Effector memory CD8-positive, alpha-beta T cell (primary cell): Measurements from ENCODE around the gene KRT81.
"Not testable (repeated sequence)": the region's sequence is repeated elsewhere in the genome, so short reads cannot be mapped to it uniquely, and the experiment has no call there.

Source experiments
- ATAC-seq: fragments of 150-1000 bp; cut with Tn5 transposase; replicated peaks from 2 replicates; pipeline ENCODE4 v1.10.0; 2021; ENCODE audit warnings: mild to moderate bottlenecking, moderate library complexity
- DNase-seq, 3 experiments: peaks; one replicate each; pipeline ENCODE4 v3.0.0; 2021
- H3K27ac Mint-ChIP-seq, 2 donors: one replicate each; pipeline ENCODE4 v1.8.0; 2022; ENCODE audit warnings: mild to moderate bottlenecking in 2 of 2, mixed read lengths in 2 of 2, moderate library complexity in 2 of 2
- H3K27me3 Mint-ChIP-seq, 2 donors: one replicate each; pipeline ENCODE4 v1.8.0; 2022; ENCODE audit warnings: mixed read lengths in 2 of 2
- H3K36me3 Mint-ChIP-seq: one replicate; pipeline ENCODE4 v1.8.0; 2022; ENCODE audit warnings: mild to moderate bottlenecking, moderate library complexity, mixed read lengths; ENCODE audit not compliant: insufficient read depth
- H3K4me1 Mint-ChIP-seq, 2 donors: one replicate each; pipeline ENCODE4 v1.8.0; 2022; ENCODE audit warnings: low read depth in 2 of 2, mixed read lengths in 2 of 2
- H3K4me3 Mint-ChIP-seq, 2 donors: one replicate each; pipeline ENCODE4 v1.8.0; 2022; ENCODE audit warnings: mild to moderate bottlenecking in 2 of 2, mixed read lengths in 2 of 2, moderate library complexity in 2 of 2
- H3K9me3 Mint-ChIP-seq, 2 donors: one replicate each; pipeline ENCODE4 v1.8.0; 2022; ENCODE audit warnings: mixed read lengths in 2 of 2

Gene KRT81

DNA sequence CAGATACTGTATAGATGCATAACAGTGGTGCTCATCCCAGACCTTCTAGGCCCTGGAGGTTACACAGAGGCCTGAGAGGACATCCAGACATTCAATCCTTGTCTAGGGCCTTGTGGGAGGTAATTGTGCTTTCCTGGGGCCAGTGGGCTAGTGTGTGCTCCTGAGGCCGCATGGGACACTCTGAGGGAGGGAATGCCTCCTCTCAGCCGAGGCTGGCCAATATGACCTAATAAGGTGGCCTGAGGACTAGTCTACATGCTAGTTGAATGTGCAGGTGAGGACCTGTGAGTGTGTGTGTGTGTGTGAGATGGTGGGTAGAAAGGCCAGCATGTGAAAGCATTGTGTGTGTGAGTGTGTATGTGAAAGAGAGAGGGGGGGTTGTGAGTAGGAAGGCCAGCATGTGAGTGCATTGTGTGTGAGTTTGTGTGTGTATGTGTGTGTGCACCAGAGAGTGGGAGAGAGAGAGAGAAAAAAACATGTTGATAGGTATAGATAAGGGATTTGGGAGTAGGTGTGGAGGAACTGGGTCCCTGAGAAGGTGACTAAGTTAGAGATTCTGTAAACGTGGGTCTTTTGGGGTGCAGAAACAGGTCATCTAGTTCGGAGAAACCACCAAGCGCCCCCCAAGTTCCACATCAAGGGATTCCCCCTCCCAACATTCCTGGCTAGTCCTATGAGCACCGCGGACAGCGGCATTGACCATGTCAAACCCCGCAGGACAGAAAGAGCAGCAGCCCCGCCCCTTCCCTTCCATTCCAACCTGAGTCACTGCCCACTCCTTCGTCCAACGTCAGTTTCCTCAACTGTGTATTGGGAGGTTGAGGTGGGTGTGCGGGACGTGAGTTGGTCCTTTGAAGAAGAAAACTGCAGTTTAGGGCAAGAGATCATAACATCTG, 9.7 kb upstream of the KRT81 start:
- H3K36me3 Mint-ChIP-seq, result no peaks in the 10 kb centered on the region
- H3K27ac Mint-ChIP-seq, result no peak overlapping the region
- H3K4me1 Mint-ChIP-seq, result peaks cover 13 to 14% of the 10 kb centered on the region in 2 donors
- ATAC-seq (no peak), DNase-seq (no peak)
- no peak overlapping the region for H3K4me3 Mint-ChIP-seq
- H3K27me3 Mint-ChIP-seq, result peaks cover 0 to 37% of the 10 kb centered on the region in 2 donors
- H3K9me3 Mint-ChIP-seq, result no peaks in the 10 kb centered on the region

DNA sequence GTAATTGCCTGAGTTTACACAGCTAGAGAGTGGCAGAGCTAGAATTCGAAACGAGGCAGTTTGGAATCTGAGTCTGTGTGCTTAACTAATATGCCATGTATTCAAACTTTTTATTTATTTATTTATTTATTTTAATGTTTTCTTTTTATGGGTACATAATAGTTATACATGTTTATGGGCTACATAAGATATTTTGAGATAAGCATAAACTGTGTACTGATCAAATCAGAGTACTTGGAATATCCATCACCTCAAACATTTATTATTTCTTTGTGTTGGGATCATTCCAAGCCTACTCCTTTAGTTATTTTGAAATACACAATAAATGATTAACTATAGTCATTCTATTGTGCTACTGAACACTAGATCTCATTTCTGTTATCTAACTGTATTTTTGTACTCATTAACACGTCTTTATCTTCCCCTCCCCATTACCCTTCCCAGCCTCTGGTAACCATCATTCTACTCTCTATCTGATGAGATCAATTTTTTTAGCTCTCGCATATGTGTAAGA, 7.4 kb upstream of the KRT81 start:
- no peak for DNase-seq

DNA sequence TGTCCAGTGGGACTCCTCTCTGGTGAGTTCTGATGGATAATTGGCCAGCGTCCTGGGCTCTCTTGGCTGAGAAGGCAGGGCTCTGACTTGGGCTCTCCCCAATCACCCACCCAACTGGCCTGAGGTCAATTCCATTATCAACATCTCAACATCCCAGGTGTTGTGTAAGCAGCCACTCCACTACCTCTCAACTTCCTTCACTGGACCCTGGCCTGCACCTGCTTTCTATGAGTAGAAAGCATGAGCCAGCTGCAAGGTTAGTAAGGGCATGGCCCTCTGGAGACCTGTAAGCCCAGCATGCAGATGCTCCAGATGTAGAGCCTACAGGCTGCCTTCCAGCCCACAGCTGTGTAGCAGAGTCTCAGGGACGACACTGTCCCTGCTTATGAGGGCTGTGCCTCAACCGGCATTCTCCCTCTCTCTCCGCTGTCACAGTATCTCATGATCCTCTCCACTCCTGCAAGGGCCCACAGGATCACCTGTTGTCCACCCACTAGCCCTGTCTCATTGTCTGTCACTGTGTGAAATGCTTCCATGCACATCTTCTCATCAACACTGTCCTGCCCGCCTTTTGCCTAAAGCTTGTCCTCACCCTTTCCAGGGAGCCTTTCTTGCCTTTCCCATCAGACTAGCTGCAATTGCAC, 5.4 kb upstream of the KRT81 start:
- ATAC-seq, result no peak
- H3K9me3 Mint-ChIP-seq, result no peaks in the 10 kb centered on the region
- no peak overlapping the region for H3K27ac Mint-ChIP-seq
- peaks cover 8 to 32% of the 10 kb centered on the region in 2 donors for H3K27me3 Mint-ChIP-seq
- H3K4me3 Mint-ChIP-seq, result no peak overlapping the region
- H3K36me3 Mint-ChIP-seq, result no peaks in the 10 kb centered on the region
- DNase-seq, result no peak
- H3K4me1 Mint-ChIP-seq, result no peaks in the 10 kb centered on the region

More for the DNA sequence above, 7.4 kb upstream of the KRT81 start:
- no peak overlapping the region for H3K27ac Mint-ChIP-seq
- H3K27me3 Mint-ChIP-seq, result peaks cover under 1 to 21% of the 10 kb centered on the region in 2 donors
- no peak for ATAC-seq
- no peaks in the 10 kb centered on the region for H3K36me3 Mint-ChIP-seq
- H3K4me1 Mint-ChIP-seq, result no peaks in the 10 kb centered on the region
- H3K9me3 Mint-ChIP-seq, result no peaks in the 10 kb centered on the region
- no peak overlapping the region for H3K4me3 Mint-ChIP-seq

DNA sequence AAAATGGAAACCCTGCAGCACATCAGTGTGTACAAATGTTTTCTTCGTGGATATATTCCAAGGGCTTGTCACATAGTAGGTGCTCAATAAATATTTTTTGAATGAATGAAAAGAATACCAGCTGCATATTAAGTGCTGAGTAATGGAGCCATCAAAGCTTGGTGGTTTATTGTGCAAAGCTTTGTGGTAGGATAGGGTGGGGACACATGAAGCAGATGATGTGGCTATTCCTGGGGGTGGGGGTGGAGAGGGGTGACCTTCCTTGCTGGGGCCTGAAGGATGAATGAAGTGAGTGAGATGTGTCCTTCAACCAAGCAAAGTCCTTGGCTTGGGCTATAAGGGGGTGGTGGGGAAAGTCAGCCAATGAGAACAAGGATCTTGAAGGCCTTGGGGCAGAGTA, 4.3 kb upstream of the KRT81 start:
- no peak overlapping the region for H3K27ac Mint-ChIP-seq
- H3K4me1 Mint-ChIP-seq, result no peaks in the 10 kb centered on the region
- H3K27me3 Mint-ChIP-seq, result peaks cover 8 to 39% of the 10 kb centered on the region in 2 donors
- ATAC-seq (no peak), DNase-seq (no peak)
- no peaks in the 10 kb centered on the region for H3K9me3 Mint-ChIP-seq
- H3K4me3 Mint-ChIP-seq, result no peak overlapping the region
- no peaks in the 10 kb centered on the region for H3K36me3 Mint-ChIP-seq

DNA sequence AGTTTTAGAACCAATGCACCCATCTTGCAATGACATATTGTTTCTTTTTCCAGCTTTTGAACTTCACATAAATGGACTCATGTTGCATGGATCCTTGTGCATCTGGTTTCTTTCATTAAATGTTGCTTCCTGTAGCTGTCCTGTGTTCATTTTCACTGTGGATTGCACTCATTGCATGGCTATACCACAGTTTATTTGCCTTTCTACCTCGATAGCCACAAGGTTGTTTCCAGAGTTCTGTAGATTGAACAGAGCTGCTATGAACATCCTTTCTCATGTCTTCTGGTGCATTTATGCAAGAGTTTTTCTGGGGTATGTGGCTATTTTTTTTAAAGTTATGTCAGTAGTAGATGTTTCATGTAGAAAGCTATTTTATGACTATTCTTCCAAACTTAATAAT, 3.5 kb upstream of the KRT81 start:
- ATAC-seq (no peak), DNase-seq (no peak)
- no peaks in the 10 kb centered on the region for H3K9me3 Mint-ChIP-seq
- peaks cover 8 to 38% of the 10 kb centered on the region in 2 donors for H3K27me3 Mint-ChIP-seq
- H3K4me3 Mint-ChIP-seq, result no peak overlapping the region
- H3K36me3 Mint-ChIP-seq, result no peaks in the 10 kb centered on the region
- no peak overlapping the region for H3K27ac Mint-ChIP-seq
- no peaks in the 10 kb centered on the region for H3K4me1 Mint-ChIP-seq

DNA sequence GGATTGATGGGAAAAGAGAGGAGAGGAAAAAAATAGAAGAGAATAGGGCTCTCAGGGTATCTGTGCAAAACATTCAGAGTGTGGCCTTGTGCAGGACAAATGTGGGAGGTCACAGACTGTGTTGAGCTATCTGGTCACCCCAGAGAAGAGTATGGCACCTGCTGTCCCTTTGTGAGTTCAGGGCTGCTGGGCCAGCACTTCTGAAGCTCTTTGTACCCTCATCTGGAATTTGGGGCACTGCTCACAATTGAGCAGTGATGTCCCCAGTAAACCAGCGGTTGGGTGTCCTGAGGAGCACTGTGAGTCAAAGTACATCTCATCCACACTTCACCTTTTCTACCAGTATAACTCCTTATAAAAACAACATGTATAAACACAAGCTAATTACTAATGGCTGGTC, 2.6 kb upstream of the KRT81 start:
- Mint-ChIP-seq H3K27ac (no peak overlapping the region), H3K4me1 (no peaks in the 10 kb centered on the region), H3K9me3 (no peaks in the 10 kb centered on the region), H3K27me3 (peaks cover 8 to 30% of the 10 kb centered on the region in 2 donors), H3K4me3 (no peak overlapping the region), H3K36me3 (no peaks in the 10 kb centered on the region)
- ATAC-seq (no peak), DNase-seq (no peak)

DNA sequence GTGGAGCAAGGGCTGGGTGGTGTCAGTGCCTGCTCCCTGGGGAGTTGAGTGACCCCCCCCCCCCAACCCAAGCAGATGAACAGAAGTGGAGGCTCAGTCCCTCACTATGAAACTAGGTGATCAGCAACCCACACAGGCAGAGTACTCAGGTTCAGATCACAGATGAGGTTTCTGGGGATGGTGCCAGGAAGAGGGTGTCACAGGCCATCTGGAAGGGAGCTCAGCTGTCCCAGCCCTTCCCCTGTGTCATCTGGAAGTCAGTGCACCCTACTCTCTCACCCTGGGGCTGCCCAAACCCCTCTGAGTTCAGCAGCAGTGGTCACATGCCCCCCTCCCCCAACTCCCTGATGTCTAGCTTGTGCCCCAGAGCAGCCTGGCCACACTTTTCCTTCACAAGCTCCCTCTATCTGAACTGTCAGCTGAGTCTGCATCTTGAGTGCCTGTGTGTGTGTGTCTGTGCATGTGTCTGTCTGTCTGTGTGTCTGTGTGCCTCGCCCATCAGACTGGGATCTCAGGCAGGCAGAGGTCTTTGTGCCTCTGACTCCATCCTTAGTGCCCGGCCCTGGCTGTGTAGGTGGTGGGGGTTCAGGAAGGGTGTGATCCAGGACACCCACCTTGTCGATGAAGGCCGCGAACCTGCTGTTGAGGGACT, 725 bp downstream of the KRT81 start:
- DNase-seq, H3K9me3 Mint-ChIP-seq, H3K36me3 Mint-ChIP-seq, H3K27ac Mint-ChIP-seq, H3K4me3 Mint-ChIP-seq, ATAC-seq: not testable (repeated sequence)
- H3K27me3 Mint-ChIP-seq, result peaks cover 8 to 41% of the 10 kb centered on the region in 2 donors
- peaks cover 12 to 13% of the 10 kb centered on the region in 2 donors for H3K4me1 Mint-ChIP-seq

DNA sequence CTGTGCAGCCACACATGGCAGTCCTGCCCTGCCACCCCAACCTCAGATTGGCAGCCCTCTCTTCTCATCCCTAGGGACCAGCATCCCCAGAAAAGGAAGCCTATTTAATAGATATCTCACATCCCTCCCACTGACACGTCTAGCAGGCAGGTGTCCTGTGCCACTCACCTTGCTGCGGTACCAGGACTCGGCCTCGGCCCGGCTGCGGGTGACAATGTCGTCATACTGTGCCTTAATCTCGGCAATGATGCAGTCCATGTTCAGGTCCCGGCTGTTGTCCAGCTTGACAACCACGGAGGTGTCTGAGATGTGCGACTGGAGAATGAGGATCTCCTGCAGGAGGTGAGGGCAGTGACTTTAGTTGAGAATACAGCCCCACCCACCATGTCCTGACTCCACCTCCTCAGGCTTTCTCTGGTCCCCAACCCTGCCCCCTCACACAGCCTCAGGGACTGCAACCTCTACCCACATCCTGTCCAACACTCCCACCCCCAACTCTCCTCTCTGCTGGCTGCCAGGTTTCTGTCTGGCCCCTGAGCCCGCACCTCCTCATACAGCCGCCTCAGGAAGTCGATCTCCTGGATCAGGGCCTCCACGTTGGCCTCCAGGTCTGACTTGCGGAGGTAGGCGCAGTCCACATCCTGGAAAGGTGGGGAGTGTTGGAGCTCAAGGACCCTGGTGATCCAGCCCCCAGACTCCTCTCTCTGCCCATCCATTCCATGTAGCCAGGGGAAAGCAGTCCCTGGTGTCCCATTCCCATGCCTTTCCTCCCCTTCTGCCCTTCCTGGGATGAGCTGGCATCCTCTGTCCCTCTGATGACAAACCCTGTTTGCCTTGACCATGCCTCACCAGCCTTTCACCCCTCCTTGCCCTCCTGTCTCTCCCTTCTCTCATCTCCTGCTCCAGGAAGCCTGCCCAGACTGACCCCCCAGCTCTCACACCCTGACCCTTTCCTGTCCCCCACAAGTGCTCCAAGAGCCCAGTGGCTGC, 3.2 kb downstream of the KRT81 start:
- peak overlapping the region; percentile 1 to 35 for H3K27ac Mint-ChIP-seq

DNA sequence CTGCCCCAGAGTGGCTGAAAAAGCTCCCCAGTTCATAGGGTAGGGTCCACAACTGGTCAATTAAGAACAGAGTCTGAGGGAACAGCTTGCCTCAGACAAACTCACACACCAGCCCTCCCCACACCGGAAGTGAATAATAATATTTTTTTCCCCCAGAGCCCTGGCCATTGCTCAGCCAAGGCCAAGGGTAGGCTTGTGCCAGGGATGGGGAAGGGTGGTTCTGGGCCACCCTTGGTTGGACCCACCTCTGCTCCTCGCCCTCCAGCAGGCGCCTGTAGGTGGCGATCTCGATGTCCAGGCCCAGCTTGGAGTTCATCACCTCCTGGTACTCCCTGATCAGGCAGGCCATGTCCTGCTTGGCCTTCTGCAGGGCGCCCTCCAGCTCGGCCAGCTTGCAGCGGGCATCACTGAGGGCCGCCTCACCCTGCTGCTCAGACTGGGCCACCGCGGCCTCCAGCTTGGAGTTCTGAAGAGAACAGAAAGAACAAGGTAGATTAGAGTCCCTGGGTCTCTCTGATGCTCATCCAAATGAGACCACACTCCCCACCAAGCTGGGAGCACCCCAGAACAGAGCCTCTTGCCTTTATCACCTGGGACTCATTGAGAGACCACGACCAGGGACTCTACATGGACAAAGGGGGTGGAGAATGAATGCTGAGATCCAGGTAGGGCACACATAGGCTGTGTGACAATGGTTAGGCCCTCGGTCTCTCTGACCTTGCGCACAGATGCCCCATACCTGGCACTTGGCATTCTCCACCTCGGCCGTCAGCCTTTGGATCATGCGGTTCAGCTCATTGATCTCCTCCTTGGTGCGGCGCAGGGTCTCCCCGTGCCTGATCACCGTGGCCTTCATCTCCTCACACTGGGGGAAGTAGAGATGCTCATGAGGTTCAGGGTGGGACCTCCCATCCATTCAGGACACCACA, 4.2 kb downstream of the KRT81 start:
- DNase-seq, H3K27ac Mint-ChIP-seq, H3K36me3 Mint-ChIP-seq, ATAC-seq, H3K9me3 Mint-ChIP-seq: not testable (repeated sequence)
- Mint-ChIP-seq H3K4me1 (peaks cover 12 to 13% of the 10 kb centered on the region in 2 donors), H3K4me3 (peak overlapping the region in 1 of 2 donors; percentile 8), H3K27me3 (peaks cover 8 to 47% of the 10 kb centered on the region in 2 donors)

More for the DNA sequence above, 3.2 kb downstream of the KRT81 start:
- not testable (repeated sequence) for DNase-seq, H3K9me3 Mint-ChIP-seq, H3K36me3 Mint-ChIP-seq
- ATAC-seq, result peak; percentile 62
- Mint-ChIP-seq H3K4me3 (peak overlapping the region; percentile 8 to 16), H3K4me1 (peaks cover 12 to 13% of the 10 kb centered on the region in 2 donors), H3K27me3 (peaks cover 1 to 42% of the 10 kb centered on the region in 2 donors)

DNA sequence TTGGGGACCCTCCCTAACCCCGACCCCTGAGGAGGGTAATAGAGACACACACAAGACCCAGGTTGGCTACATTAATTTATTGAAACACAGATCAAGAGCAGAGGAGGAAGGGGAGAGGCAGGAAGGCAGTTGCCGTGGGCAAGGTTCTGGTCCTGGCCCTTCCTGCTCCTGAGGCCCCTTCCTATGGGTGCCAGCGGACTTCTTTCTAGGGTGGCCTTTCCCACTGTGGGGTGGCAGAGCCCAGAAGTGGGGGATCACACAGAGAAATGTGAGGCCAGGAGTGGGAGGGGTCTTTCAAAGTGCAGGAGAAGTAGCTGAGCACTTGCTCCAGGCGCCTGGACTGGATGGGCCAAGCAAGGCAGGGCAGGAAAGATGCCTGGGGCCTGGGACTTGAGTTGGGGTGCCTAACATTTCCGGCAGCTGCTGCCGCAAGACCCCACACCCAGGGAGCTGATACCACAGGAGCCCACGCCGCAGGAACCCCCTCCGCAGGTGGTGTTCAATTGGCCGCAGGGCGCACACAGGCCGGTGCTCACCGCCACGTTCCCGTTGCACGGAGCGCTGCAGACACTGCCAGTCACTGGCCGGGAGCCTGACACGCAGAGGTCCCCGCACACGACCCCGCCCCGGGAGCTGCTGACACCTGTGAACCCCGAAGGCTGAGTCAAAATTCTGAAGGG, 5.3 kb downstream of the KRT81 start:
- Mint-ChIP-seq H3K27ac (peak overlapping the region in 1 of 2 donors; percentile 68), H3K36me3 (no peaks in the 10 kb centered on the region), H3K9me3 (no peaks in the 10 kb centered on the region), H3K27me3 (peaks cover 8 to 37% of the 10 kb centered on the region in 2 donors), H3K4me3 (no peak overlapping the region), H3K4me1 (peaks cover 12 to 13% of the 10 kb centered on the region in 2 donors)
- DNase-seq (no peak), ATAC-seq (no peak)

DNA sequence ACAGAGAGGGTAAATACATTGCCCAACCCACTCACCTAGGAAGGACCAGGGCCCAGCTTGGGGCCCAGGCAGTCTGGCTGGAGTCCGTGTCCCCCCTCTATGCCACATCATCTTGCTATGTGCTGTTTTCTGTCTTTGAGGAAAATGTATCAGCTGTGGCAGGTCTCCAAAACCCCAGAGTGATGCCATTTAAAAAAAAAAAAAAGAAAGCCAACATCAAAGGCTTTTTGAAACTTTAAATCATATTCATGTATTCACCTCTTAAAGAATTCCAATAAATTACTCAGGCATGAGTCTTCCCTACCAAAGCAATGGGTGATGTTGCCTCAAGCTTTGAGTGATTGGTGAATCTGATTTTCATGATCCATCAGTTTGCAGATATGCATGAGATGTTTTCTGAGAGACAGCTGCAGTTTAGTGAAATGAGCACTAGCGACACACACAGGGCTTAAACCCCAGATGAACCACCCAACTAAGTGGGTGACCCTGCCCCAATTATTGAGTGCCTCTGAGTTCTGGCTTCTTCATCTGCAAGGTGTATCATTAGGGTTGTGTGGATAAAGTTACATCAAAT, 6.1 kb downstream of the KRT81 start:
- Mint-ChIP-seq H3K4me3 (no peak overlapping the region), H3K36me3 (no peaks in the 10 kb centered on the region), H3K9me3 (no peaks in the 10 kb centered on the region), H3K27me3 (peaks cover 8 to 38% of the 10 kb centered on the region in 2 donors), H3K27ac (peak overlapping the region in 1 of 2 donors; percentile 68), H3K4me1 (peaks cover 12 to 13% of the 10 kb centered on the region in 2 donors)
- ATAC-seq (no peak), DNase-seq (no peak)
